ENCODE results near the gene ENTPD6. TPM values are rescaled to one million over a fixed set of nuclear protein-coding genes. Genes with fewer than 3 reads are reported as not detected.

Gene ENTPD6
- total RNA-seq, 1 donor from 2014 or later: 32.3 TPM

GRCh38 chr20:25258476-25258805, 62.9 kb downstream of the ENTPD6 start:
- Histone ChIP-seq H3K4me1 (peaks cover 21% of the 10 kb centered on the region), H4K20me1 (ENCODE audit: low read depth) (peaks cover 33% of the 10 kb centered on the region), H2AFZ (replicated peaks) (no peak overlapping the region), H3F3A (ENCODE audit: low read depth) (peaks cover 7% of the 10 kb centered on the region), H3K4me2 (no peak overlapping the region), H3K79me2 (ENCODE audit: low read depth) (peaks cover 55% of the 10 kb centered on the region), H3K27ac (no peak overlapping the region), H3K9ac (no peak overlapping the region), H3K36me3 (peaks cover 6% of the 10 kb centered on the region), H3K9me3 (ENCODE audit: low read depth) (no peaks in the 10 kb centered on the region), H3K27me3 (no peaks in the 10 kb centered on the region), H3K4me3 (no peak overlapping the region)
- Mint-ChIP-seq H3K4me1 (peaks cover 7% of the 10 kb centered on the region), H3K36me3 (peaks cover 60% of the 10 kb centered on the region), H3K27ac (no peak overlapping the region), H3K27me3 (ENCODE audit: insufficient read depth, low read depth) (peaks cover 4% of the 10 kb centered on the region), H3K9me3 (peaks cover 31% of the 10 kb centered on the region), H3K4me3 (no peak overlapping the region)
- no peak for DNase-seq (ENCODE audit: low spot score)
- no peak for TF ChIP-seq CTCF (IDR thresholded peaks at IDR 0.05)
- TF ChIP-seq EZH2phosphoT487 (IDR thresholded peaks at IDR 0.05): no peak
- no peak for TF ChIP-seq EZH2 (IDR thresholded peaks at IDR 0.05)

GRCh38 chr20:25258828-25259227, 63.3 kb downstream of the ENTPD6 start:
- H3F3A ChIP-seq (ENCODE audit: low read depth): peaks cover 7% of the 10 kb centered on the region
- H3K4me3 ChIP-seq: no peak overlapping the region
- peaks cover 4% of the 10 kb centered on the region for H3K4me1 Mint-ChIP-seq
- no peaks in the 10 kb centered on the region for H3K27me3 ChIP-seq
- H3K36me3 ChIP-seq: peaks cover 6% of the 10 kb centered on the region
- H3K27ac ChIP-seq: no peak overlapping the region
- peaks cover 21% of the 10 kb centered on the region for H3K4me1 ChIP-seq
- H3K9me3 ChIP-seq (ENCODE audit: low read depth): no peaks in the 10 kb centered on the region
- no peak overlapping the region for H3K27ac Mint-ChIP-seq
- no peak overlapping the region for H3K9ac ChIP-seq
- peaks cover 29% of the 10 kb centered on the region for H4K20me1 ChIP-seq (ENCODE audit: low read depth)
- no peak overlapping the region for H3K4me3 Mint-ChIP-seq
- H3K9me3 Mint-ChIP-seq: peaks cover 32% of the 10 kb centered on the region
- DNase-seq (ENCODE audit: low spot score): no peak
- peaks cover 4% of the 10 kb centered on the region for H3K27me3 Mint-ChIP-seq (ENCODE audit: insufficient read depth, low read depth)
- peaks cover 58% of the 10 kb centered on the region for H3K36me3 Mint-ChIP-seq
- peaks cover 51% of the 10 kb centered on the region for H3K79me2 ChIP-seq (ENCODE audit: low read depth)
- H2AFZ ChIP-seq (replicated peaks): no peak overlapping the region
- TF ChIP-seq EZH2 (IDR thresholded peaks at IDR 0.05): no peak
- TF ChIP-seq EZH2phosphoT487 (IDR thresholded peaks at IDR 0.05): no peak
- TF ChIP-seq CTCF (IDR thresholded peaks at IDR 0.05): no peak
- H3K4me2 ChIP-seq: no peak overlapping the region

GRCh38 chr20:25259358-25259757, 63.8 kb downstream of the ENTPD6 start:
- Histone ChIP-seq H3K79me2 (ENCODE audit: low read depth) (peaks cover 46% of the 10 kb centered on the region), H3K27ac (no peak overlapping the region), H3K27me3 (no peaks in the 10 kb centered on the region), H3K9me3 (ENCODE audit: low read depth) (no peaks in the 10 kb centered on the region), H3K4me2 (no peak overlapping the region), H2AFZ (replicated peaks) (no peak overlapping the region), H3K36me3 (peaks cover 6% of the 10 kb centered on the region), H3K9ac (no peak overlapping the region), H4K20me1 (ENCODE audit: low read depth) (peaks cover 23% of the 10 kb centered on the region), H3K4me1 (peaks cover 18% of the 10 kb centered on the region), H3F3A (ENCODE audit: low read depth) (peaks cover 6% of the 10 kb centered on the region), H3K4me3 (no peak overlapping the region)
- DNase-seq (ENCODE audit: low spot score): no peak
- Mint-ChIP-seq H3K4me3 (no peak overlapping the region), H3K9me3 (peaks cover 37% of the 10 kb centered on the region), H3K4me1 (peaks cover 3% of the 10 kb centered on the region), H3K27me3 (ENCODE audit: insufficient read depth, low read depth) (peaks cover 4% of the 10 kb centered on the region), H3K27ac (no peak overlapping the region), H3K36me3 (peaks cover 63% of the 10 kb centered on the region)
- TF ChIP-seq CTCF (IDR thresholded peaks at IDR 0.05) (no peak), EZH2phosphoT487 (IDR thresholded peaks at IDR 0.05) (no peak), EZH2 (IDR thresholded peaks at IDR 0.05) (no peak)
